NCI-H2029 treated with DMSO at 0.1 percent for 48 hours (cell line): ENCODE data around the gene EFNA3.

ENCODE experiments used
- DNase-seq: peaks from one replicate; lab custom pipeline; 2025; lab: John Stamatoyannopoulos, UW

The EFNA3 gene

GRCh38 chr1:155133799-155134281, 55.2 kb downstream of the EFNA3 start:
- DNase-seq = no peak

GRCh38 chr1:155134322-155134721, 55.7 kb downstream of the EFNA3 start:
- DNase-seq = no peak

DNA sequence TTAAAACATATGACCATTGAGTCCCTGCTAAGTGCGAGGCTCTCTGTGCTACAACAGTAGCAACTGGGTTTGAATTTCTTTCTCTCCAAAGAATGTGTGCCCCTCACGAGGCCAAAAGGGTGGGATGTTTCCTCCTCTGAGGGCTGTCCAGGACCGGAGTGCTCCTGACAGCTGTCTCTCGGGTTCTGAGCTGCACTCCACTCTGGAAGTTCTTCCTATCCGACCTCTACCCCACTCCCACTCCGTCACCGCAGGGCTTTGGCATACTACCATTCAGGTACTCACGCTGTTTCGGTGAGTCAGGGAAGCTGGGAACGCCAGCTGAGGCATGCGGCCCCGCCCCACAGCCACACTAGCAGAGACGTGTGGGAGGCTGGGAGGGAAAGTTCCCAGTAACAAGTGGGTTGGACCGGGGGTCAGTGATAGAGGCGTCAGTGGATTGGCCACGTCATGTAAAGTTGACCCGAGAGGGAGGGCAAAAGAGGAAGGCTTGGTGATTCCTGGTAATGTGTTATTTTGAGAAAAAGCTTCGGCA, 56.3 kb downstream of the EFNA3 start:
- DNase-seq = peak; percentile 26

DNA sequence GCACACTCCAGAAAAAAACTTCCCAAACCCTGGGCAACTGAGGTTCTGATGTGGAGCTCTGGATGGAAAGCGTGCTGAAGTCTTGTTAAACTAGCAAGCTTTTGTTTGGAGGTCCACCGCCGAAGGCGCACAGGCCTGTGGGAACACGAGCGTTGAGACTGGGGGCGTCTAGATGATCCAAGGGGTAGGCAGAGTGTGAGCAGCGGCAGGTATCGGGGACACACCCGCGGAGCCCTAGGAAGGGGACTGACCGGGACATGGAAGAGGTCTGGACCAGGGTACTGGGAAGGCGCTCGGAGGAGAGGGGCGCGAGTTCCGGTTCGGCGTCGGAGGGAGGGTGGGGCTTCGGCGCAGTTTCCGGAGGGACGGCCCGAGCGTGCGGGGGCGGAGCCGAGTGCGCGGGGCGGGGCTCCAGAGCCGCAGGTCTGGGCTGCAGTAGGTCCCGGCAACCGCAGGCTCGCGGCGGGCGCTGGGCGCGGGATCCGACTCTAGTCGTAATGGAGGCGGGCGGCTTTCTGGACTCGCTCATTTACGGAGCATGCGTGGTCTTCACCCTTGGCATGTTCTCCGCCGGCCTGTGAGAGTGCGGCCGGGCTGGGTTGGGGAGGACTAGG, 56.9 kb downstream of the EFNA3 start, which contains the start of gene SLC50A1:
TSS of gene SLC50A1 (plus strand) at position 438 of the 614 bp plus-strand sequence. CDS start at position 498, 60 bp downstream.
- DNase-seq = peak; percentile 72

DNA sequence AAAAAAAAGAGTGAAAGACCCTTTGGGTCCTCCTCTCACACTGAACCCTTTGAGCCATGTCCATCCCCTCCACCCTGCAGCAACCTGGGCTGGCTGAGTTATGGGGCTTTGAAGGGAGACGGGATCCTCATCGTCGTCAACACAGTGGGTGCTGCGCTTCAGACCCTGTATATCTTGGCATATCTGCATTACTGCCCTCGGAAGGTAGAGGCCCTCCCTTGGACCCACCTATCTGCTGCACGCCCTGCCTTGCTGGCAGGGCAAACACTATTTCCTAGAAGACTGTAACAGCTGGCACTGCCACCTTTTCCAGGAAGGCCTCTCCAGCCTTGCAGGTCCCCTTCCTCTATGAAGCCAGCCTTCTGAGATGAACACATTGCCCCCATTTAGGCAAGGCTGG, 58.1 kb downstream of the EFNA3 start:
- no peak for DNase-seq
